HepG2 (cell line): ENCODE measurements around the gene ZKSCAN5. TPM values are rescaled to one million over a fixed set of nuclear protein-coding genes. Genes with fewer than 3 reads are reported as not detected.

Experiments
- ATAC-seq: fragments of 200-7000 bp; cut with Tn5 transposase; 3 replicates; pipeline ENCODE4 v1.9.1; 2020; ENCODE audit warnings: mild to moderate bottlenecking, moderate library complexity
- BruUV-seq: library from RNA; stranded (reverse); fragments of 400-500 nt; replicated peaks from 2 replicates; lab custom pipeline; 2021; lab: Mats Ljungman, UMichigan
- CTCF ChIA-PET: fragments of 300-600 bp; formaldehyde crosslinking; extraction: SDS; loops from one replicate; lab custom pipeline; 2021; ENCODE audit warnings: low total read pairs, inconsistent platforms, low intra/inter-chr PET ratio; lab: Yijun Ruan, JAX
- POLR2A ChIA-PET: fragments of 350-600 bp; sonication (Branson Sonifier 250); formaldehyde crosslinking; loops from one replicate; lab custom pipeline; 2020; ENCODE audit warnings: antibody characterized with exemption, inconsistent platforms; lab: Yijun Ruan, JAX
- DNase-seq: peaks from one replicate; pipeline ENCODE4 v3.0.0-alpha.2; 2015; ENCODE audit warnings: low spot score
- FAIRE-seq: peaks from 3 replicates; lab custom pipeline; 2011; peaks lifted over from hg19 to GRCh38; lab: Jason Lieb, UNC
- H2AFZ ChIP-seq: one replicate; pipeline ENCODE4 v1.6.1; 2011; ENCODE audit warnings: low read length, inconsistent platforms
- H3K27ac ChIP-seq: fragments of 300-600 bp; 3 replicates; pipeline ENCODE4 v1.8.0; 2011; ENCODE audit warnings: mixed run types, mild to moderate bottlenecking, mixed read lengths, low read length, inconsistent platforms; ENCODE audit not compliant: insufficient read depth; ENCODE audit errors: extremely low read length
- H3K27me3 ChIP-seq, 2 experiments: fragments of 200-600 bp in 1 of 2; 2 replicates in 1 of 2; 3 replicates in 1 of 2; pipeline versions ENCODE4 v1.6.0 to v1.8.0; 2011; ENCODE audit warnings: low read length in 2 of 2, mild to moderate bottlenecking in 2 of 2, moderate library complexity in 2 of 2, inconsistent platforms in 1 of 2; ENCODE audit not compliant: insufficient read depth in 2 of 2, control insufficient read depth in 1 of 2
- H3K36me3 ChIP-seq, 2 experiments: fragments of 200-600 bp in 1 of 2; replicated peaks in 1 of 2; 2 replicates in 1 of 2; 3 replicates in 1 of 2; pipeline versions ENCODE4 v1.5.1 to v1.8.0; 2011; ENCODE audit warnings: low read length in 2 of 2, inconsistent platforms in 1 of 2; ENCODE audit not compliant: insufficient read depth in 2 of 2, control insufficient read depth in 1 of 2
- H3K4me1 ChIP-seq: 2 replicates; pipeline ENCODE4 v1.5.1; 2012; ENCODE audit warnings: low read length, inconsistent platforms; ENCODE audit not compliant: insufficient read depth
- H3K4me2 ChIP-seq: 2 replicates; pipeline ENCODE4 v1.6.0; 2011; ENCODE audit warnings: low read depth, low read length, inconsistent platforms
- H3K4me3 ChIP-seq, 3 experiments: fragments of 200-600 bp in 1 of 3; sonication (generic), shearing (Covaris generic) in 1 of 3; replicated peaks in 1 of 3; 2 replicates each; pipeline ENCODE4 v1.5.1; 2011 to 2016; ENCODE audit warnings: low read length in 3 of 3, inconsistent platforms in 2 of 3, low read depth in 2 of 3, mild to moderate bottlenecking in 2 of 3, control low read depth in 1 of 3, mixed read lengths in 1 of 3; ENCODE audit not compliant: insufficient read depth in 1 of 3
- H3K79me2 ChIP-seq: one replicate; pipeline ENCODE4 v1.6.1; 2011; ENCODE audit warnings: low read length, inconsistent platforms; ENCODE audit not compliant: insufficient read depth
- H3K9ac ChIP-seq: 2 replicates; pipeline ENCODE4 v1.6.0; 2011; ENCODE audit warnings: mild to moderate bottlenecking, low read depth, low read length, inconsistent platforms; ENCODE audit not compliant: insufficient read depth
- H3K9me3 ChIP-seq: 2 replicates; pipeline ENCODE4 v1.5.1; 2012; ENCODE audit warnings: mild to moderate bottlenecking, low read length
- H4K20me1 ChIP-seq: 2 replicates; pipeline ENCODE4 v1.6.0; 2011; ENCODE audit warnings: inconsistent platforms, mild to moderate bottlenecking, low read length, moderate library complexity; ENCODE audit not compliant: insufficient read depth
- DMAP1 ChIP-seq: IDR thresholded peaks from 2 replicates; pipeline ENCODE4 v1.6.1; 2016
- DZIP1 ChIP-seq: sonication (generic); formaldehyde crosslinking; IDR thresholded peaks from 2 replicates; pipeline ENCODE4 v1.5.0; 2020; ENCODE audit warnings: mild to moderate bottlenecking, missing genetic modification reagents
- EEA1 ChIP-seq: sonication (generic); formaldehyde crosslinking; IDR thresholded peaks from 2 replicates; pipeline ENCODE4 v1.5.1; 2020; ENCODE audit warnings: mild to moderate bottlenecking, missing genetic modification reagents, borderline replicate concordance
- HNRNPUL1 ChIP-seq: fragments of 200-400 bp; formaldehyde crosslinking; IDR thresholded peaks from 2 replicates; pipeline ENCODE4 v1.6.1; 2017; ENCODE audit warnings: low read depth, mild to moderate bottlenecking, low read length, moderate library complexity
- JUN ChIP-seq: sonication (generic); formaldehyde crosslinking; IDR thresholded peaks from 2 replicates; pipeline ENCODE4 v1.4.0; 2020; ENCODE audit warnings: mild to moderate bottlenecking, missing genetic modification reagents
- MEIS1 ChIP-seq: sonication (generic); formaldehyde crosslinking; IDR thresholded peaks from 2 replicates; pipeline ENCODE4 v1.9.0; 2021; ENCODE audit warnings: mild to moderate bottlenecking, missing genetic modification reagents, moderate library complexity, borderline replicate concordance
- NKX3-1 ChIP-seq: sonication (generic); formaldehyde crosslinking; IDR thresholded peaks from 2 replicates; pipeline ENCODE4 v1.5.0; 2020; ENCODE audit warnings: missing genetic modification reagents
- PHF21A ChIP-seq: sonication (generic); formaldehyde crosslinking; IDR thresholded peaks from 2 replicates; pipeline ENCODE4 v1.5.0; 2020; ENCODE audit warnings: mild to moderate bottlenecking, missing genetic modification reagents
- RFX1 ChIP-seq: fragments of 450-650 bp; IDR thresholded peaks from 2 replicates; pipeline ENCODE4 v1.6.1; 2017
- SOX5 ChIP-seq: IDR thresholded peaks from 2 replicates; pipeline ENCODE4 v1.6.1; 2016; ENCODE audit warnings: borderline replicate concordance
- SRSF4 ChIP-seq: fragments of 200-400 bp; formaldehyde crosslinking; IDR thresholded peaks from one replicate; pipeline ENCODE4 v1.6.1; 2018; ENCODE audit warnings: mild to moderate bottlenecking, low read depth, low read length, moderate library complexity; ENCODE audit not compliant: poor library complexity, severe bottlenecking
- ZC3H13 ChIP-seq: sonication (generic); formaldehyde crosslinking; IDR thresholded peaks from 2 replicates; pipeline ENCODE4 v1.8.1; 2023; ENCODE audit warnings: mild to moderate bottlenecking, missing genetic modification reagents, moderate library complexity
- ZFAT ChIP-seq: sonication (generic); formaldehyde crosslinking; conservative IDR thresholded peaks from 2 replicates; pipeline ENCODE4 v1.8.1; 2023; ENCODE audit warnings: missing genetic modification reagents, inconsistent platforms
- ZNF12 ChIP-seq: sonication (generic); formaldehyde crosslinking; IDR thresholded peaks from 2 replicates; pipeline ENCODE4 v1.5.0; 2020; ENCODE audit warnings: missing genetic modification reagents
- ZNF256 ChIP-seq: sonication (generic); formaldehyde crosslinking; conservative IDR thresholded peaks from 2 replicates; pipeline ENCODE4 v1.4.0; 2020; ENCODE audit warnings: missing genetic modification reagents
- ZNF280D ChIP-seq: sonication (generic); formaldehyde crosslinking; IDR thresholded peaks from 2 replicates; pipeline ENCODE4 v1.5.1; 2020; ENCODE audit warnings: mild to moderate bottlenecking, missing genetic modification reagents
- ZNF326 ChIP-seq: sonication (generic); formaldehyde crosslinking; IDR thresholded peaks from 2 replicates; pipeline ENCODE4 v1.4.0; 2020; ENCODE audit warnings: missing genetic modification reagents, borderline replicate concordance
- ZNF460 ChIP-seq: sonication (generic); formaldehyde crosslinking; IDR thresholded peaks from 2 replicates; pipeline ENCODE4 v1.5.1; 2020; ENCODE audit warnings: missing genetic modification reagents, mild to moderate bottlenecking, borderline replicate concordance
- ZNF580 ChIP-seq: IDR thresholded peaks from 2 replicates; pipeline ENCODE4 v1.6.1; 2016; ENCODE audit warnings: low read depth, borderline replicate concordance
- ZNF761 ChIP-seq: sonication (generic); formaldehyde crosslinking; conservative IDR thresholded peaks from 2 replicates; pipeline ENCODE4 v1.4.0; 2020; ENCODE audit warnings: mild to moderate bottlenecking, missing genetic modification reagents
- ZNF879 ChIP-seq: sonication (generic); formaldehyde crosslinking; IDR thresholded peaks from 2 replicates; pipeline ENCODE4 v1.8.1; 2023; ENCODE audit warnings: missing genetic modification reagents
- WGBS: methylation state at CpG from one replicate; pipeline ENCODE4 v1.1.6; 2017; ENCODE audit warnings: low lambda C conversion rate; 5-methylcytosine and 5-hydroxymethylcytosine counted together
- in situ Hi-C: cut with HindIII; loops from 2 replicates; pipeline ENCODE4 v1.10.0; 2017; ENCODE audit warnings: low pct_unique_long_range_greater_than_20kb; ENCODE audit not compliant: extremely low pct_ligation_motif_present
- intact Hi-C: fragments of 100-400 bp; cut with micrococcal nuclease; formaldehyde crosslinking; loops from one replicate; pipeline ENCODE4 v1.10.0; 2022; ENCODE audit not compliant: unreplicated experiment
- polyA plus RNA-seq, 8 experiments: library from polyadenylated mRNA; depleted of rRNA in 3 of 8; stranded (reverse) in 7 of 8; unstranded in 1 of 8; fragments of >200 nt; fragmentation: Illumina TruSeq in 4 of 8; extraction: Trizol in 4 of 8; gene quantifications; 2 replicates each; pipeline versions ENCODE4 v1.2.1 to v1.2.3, GENCODE V29; 2011 to 2016; ENCODE audit warnings: low read depth in 4 of 8, missing spikeins in 1 of 8, mixed read lengths in 1 of 8; ENCODE audit not compliant: insufficient read depth in 1 of 8
- total RNA-seq, 5 experiments: library from RNA; depleted of rRNA; stranded (reverse); fragments of >200 nt; fragmentation: Illumina TruSeq; extraction: Trizol; gene quantifications; 2 replicates each; pipeline ENCODE4 v1.2.3, GENCODE V29; 2016; ENCODE audit warnings: low read depth in 1 of 5

Gene ZKSCAN5
- total and polyA plus RNA-seq, 2 of the 13 experiments (the other 11 are each of a cell fraction or from before 2014, with no cell fraction given), result 5.5 to 11.7 TPM

DNA sequence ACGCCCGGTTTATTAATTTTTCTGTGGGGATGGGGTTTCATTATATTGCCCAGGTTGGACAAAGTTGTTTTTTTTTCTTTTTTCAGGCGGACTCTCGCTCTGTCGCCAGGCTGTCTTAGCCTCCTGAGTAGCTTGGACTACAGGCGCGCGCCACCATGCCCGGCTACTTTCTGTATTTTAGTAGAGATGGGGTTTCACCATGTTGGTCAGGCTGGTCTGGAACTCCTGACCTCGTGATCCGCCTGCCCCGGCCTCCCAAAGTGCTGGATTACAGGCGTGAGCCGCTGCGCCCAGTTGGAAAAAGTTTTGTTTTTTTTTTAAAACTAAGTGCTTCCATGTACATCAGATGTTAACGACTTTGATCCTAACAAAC is 3.8 kb upstream of the ZKSCAN5 start:
- H3K9me3 ChIP-seq, result no peaks in the 10 kb centered on the region
- H3K4me3 ChIP-seq, result peak overlapping the region; percentile 75 to 99 (median 98)
- no peak for DNase-seq
- ChIA-PET CTCF (no interaction called here), POLR2A (interaction anchor here (0.7 to 4.5 kb wide), 11 partner anchors 27 to 475 kb away, joined by 3 to 31 read pairs (median 7); partner anchors contain the start of genes ATP5MF, AZGP1, CPSF4 and FAM200A)
- H3K27me3 ChIP-seq, result no peaks in the 10 kb centered on the region; a peak in 1 of 5 replicates
- in situ Hi-C loops, result no loop called here
- peak overlapping the region; percentile 85 for H3K9ac ChIP-seq
- BruUV-seq, result no TSS peak
- WGBS, result 35% methylated on average over 16 of the region's 16 CpGs
- no peak overlapping the region for H2AFZ ChIP-seq
- H3K27ac ChIP-seq, result peak overlapping the region; percentile 85
- peak overlapping the region; percentile 79 for H3K4me2 ChIP-seq
- peaks cover 2 to 5% of the 10 kb centered on the region in 2 experiments; a peak in 2 of 5 replicates for H3K36me3 ChIP-seq
- no peak for FAIRE-seq
- intact Hi-C loops, result loop anchor here (5.0 kb wide), 1 partner anchor 57 kb away; the partner anchor contains the start of gene ZNF655
- peaks cover 17% of the 10 kb centered on the region for H4K20me1 ChIP-seq
- H3K4me1 ChIP-seq, result peaks cover 21% of the 10 kb centered on the region
- H3K79me2 ChIP-seq, result peaks cover 44% of the 10 kb centered on the region
- ATAC-seq, result no peak
- TF ChIP-seq NKX3-1 (CRISPR knock-in tag) (no peak), EEA1 (no peak), ZNF256 (CRISPR knock-in tag) (no peak), ZNF879 (CRISPR knock-in tag) (no peak), DZIP1 (no peak), PHF21A (CRISPR knock-in tag) (peak; percentile 4; the same call in 1 of the 2 replicates), DMAP1 (CRISPR knock-in tag) (no peak), ZNF761 (CRISPR knock-in tag) (0 out of 2 replicates have a peak, but pooled peaks have one; percentile 13), ZFAT (CRISPR knock-in tag) (no peak), JUN (CRISPR knock-in tag) (0 out of 2 replicates have a peak, but pooled peaks have one; percentile 11), MEIS1 (CRISPR knock-in tag) (0 out of 2 replicates have a peak, but pooled peaks have one; percentile 10), ZC3H13 (CRISPR knock-in tag) (no peak), SRSF4 (no peak), ZNF12 (CRISPR knock-in tag) (no peak), HNRNPUL1 (no peak), ZNF280D (CRISPR knock-in tag) (peak; percentile 15; the same call in 1 of the 2 replicates), ZNF580 (no peak), RFX1 (no peak), ZNF326 (CRISPR knock-in tag) (no peak), SOX5 (CRISPR knock-in tag) (no peak), ZNF460 (CRISPR knock-in tag) (peak; percentile 83)
